HuH-7.5 (cell line): Measurements from ENCODE around the gene RIC3.
A peak's percentile ranks its signal among the peaks of the same experiment; 100 is the strongest.

ENCODE experiments used
- DNase-seq: peaks from one replicate; pipeline ENCODE4 v3.0.0; 2011; ENCODE audit warnings: low spot score

RIC3 gene, protein sequence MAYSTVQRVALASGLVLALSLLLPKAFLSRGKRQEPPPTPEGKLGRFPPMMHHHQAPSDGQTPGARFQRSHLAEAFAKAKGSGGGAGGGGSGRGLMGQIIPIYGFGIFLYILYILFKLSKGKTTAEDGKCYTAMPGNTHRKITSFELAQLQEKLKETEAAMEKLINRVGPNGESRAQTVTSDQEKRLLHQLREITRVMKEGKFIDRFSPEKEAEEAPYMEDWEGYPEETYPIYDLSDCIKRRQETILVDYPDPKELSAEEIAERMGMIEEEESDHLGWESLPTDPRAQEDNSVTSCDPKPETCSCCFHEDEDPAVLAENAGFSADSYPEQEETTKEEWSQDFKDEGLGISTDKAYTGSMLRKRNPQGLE

DNA sequence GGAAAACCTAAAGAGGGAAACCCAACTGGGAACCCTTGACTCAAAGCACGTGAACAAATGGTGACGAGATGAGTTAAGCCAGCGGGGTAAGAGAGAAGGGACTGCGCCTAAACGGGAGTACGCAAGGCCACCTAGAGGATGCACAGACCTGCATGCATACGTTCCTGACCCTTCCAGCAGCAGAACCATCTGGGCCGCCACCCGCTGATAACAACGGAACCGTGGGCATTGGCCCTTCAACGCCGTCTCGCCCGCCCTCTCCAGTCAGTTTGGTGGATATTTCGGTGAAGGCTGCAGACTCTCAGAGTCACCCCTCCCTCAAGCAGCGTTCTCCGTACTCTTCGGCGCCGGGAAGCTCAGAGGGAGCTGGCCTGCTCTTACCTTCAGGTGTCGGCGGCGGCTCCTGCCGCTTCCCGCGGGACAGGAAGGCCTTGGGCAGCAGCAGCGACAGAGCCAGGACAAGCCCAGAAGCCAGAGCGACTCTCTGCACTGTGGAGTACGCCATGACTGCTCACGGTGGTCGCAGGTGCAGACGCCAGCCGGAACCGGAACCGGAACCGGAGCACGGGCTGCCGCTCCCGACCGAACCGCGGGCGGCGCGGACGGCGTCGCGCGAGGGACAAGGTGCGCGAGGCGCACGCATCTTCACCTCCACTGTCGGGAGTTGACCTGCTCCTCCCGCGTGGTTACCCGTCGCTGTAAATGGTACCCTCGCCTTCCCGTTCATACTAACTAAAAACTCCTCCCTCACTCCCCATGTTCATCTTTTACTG, at the start of gene RIC3:
RIC3 (minus strand) TSS at position 541 of the 773 bp plus-strand sequence; CDS start at position 505, 36 bp downstream.
- DNase-seq = no peak

DNA sequence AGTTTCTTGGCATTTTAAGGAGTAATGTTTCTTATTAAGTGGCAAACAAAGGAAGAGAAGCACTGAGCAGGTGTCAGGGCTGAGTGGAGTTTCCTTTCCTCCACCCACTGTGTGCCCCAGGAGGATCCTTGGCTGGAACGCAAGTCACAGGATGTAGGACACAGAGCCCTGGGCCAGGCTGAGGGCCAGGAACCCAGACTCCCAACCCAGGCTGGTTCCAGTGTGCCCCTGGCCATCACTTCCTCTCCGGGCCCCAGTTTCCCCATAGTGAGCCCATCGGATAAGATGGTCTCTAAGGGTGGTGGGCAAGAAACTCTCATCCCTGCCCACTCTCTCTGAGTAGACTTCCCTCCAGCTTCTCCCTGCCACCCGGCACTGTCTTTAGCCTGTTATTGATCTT, 49.6 kb upstream of the RIC3 start:
- DNase-seq = no peak

DNA sequence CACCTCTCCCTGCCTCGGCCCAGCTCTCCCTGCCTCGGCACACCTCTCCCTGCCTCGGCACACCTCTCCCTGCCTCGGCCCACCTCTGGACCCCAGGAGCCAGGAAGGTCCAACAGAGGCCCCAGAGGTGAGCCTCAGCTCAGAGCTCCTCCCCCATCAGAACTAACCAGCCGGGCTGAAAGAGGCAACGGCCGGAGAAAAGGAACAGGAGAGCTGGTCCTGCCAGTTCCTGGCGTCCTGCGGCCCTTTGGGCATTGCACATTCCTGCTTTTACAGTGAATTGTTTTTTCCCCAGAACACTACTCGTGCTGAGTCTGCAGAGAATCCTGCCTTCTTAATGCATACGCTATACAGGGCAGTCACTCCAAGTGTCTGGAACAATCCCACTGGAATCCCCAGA, 49.1 kb upstream of the RIC3 start:
- no peak for DNase-seq

DNA sequence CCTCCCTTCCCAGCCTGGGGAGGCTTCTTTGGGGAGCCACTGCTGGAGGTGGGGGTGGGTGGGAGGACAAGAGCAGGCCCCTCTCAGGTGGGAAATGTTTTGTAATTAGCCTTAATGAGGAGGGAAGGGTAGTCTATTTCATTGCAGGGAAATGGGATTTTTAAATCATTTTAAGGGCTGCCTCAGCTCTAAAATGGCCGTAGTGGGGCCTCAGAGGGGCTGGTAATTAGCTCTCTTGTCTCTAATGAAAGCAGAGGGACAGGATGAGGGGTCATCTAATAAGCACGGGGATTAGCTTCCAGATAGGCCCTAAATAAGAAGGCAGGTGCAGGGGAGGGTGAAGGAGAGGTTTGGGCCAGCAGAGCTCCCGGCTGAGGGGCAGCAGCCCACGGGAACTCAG, 48.3 kb upstream of the RIC3 start:
- no peak for DNase-seq

DNA sequence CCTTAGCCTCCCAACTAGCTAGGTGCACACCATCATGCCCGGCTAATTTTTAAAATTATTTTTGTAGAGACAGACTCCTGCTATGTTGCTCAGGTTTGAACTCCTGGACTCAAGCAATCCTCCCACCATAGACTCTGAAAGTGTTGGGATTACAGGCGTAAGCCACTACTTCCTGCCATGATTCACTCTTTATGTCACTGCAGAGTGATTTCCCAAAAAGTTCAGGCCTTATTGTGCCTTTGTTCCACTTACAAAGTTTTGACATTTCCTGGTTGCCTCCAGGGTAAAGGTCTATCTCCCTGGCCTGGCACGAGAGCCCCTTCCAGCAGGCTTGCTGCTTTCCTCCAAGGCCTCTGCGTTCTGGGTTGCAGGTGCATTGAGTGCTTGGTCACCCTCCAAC, 44.6 kb upstream of the RIC3 start:
- DNase-seq = no peak

DNA sequence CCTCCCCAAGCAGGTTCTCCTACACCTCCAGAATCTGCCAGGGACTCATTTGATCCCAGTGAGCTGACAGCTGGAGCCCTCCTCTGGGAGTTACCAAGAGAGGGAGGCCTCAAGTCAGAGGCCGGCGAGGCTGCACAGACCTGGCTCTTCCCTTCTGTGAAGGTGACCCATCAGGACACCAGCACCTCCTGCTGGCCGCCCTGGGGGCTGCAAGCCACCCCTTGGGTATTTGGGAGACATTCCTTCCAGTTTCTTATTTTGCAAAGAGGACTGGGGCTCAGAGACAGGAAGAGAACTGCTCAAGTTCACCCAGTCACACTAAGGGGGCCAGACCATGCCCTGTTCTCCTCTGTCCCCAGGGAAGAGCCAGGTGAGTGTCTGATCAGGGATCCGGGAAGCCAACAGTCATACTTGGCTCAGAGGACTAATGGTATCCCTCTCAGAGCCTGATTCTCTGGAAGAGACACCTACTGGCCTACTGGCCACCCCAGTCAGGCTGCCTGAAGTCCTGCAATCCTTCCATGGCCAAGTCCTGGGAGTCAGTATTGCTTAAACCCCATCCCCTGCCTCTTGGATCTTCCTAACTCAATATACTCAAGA, 40.5 kb upstream of the RIC3 start:
- no peak for DNase-seq

DNA sequence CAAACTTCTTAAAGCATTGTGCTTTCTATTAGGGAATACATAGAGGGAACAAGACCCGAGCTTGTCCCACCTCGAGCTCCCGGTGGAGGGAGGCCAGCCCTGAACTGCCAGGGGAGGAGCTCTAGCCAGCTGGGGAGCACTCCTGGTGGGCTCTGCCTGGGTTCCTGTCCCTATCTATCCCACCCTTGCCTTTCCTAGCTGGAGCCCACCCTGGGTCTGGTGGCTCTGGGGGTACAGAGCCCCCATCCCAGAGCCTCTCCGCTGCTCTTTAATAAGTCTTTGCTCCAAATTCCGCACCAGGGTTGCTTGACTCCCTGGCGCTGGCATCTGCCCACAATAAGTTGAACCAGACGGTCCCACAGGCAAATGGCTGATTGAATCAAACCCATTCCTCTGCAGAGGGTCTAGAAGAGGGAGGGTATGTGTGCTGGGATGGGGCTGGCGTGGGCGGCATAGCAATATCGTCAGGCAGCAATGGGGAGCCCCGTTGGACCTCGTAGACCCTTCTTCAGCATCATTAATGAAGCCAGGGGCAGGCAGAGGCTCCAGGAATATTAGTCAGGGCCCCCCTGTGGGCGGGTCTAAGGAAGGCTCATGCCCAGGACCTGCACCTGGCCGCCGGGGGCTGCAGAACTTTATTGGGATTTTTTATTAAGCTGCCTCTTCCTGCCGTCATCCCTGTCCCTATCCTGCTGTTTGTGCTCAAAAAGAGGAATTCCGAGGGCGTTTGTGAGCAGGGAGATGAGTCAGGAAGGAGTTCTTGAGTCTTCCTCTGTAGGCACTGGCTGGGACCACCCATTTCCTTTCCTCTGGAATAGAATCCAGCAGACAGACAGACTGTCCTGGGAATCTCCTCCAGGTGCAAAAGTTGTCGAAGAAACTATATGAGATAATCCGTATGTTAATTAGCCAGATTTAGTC, 38.5 kb upstream of the RIC3 start:
- no peak for DNase-seq

DNA sequence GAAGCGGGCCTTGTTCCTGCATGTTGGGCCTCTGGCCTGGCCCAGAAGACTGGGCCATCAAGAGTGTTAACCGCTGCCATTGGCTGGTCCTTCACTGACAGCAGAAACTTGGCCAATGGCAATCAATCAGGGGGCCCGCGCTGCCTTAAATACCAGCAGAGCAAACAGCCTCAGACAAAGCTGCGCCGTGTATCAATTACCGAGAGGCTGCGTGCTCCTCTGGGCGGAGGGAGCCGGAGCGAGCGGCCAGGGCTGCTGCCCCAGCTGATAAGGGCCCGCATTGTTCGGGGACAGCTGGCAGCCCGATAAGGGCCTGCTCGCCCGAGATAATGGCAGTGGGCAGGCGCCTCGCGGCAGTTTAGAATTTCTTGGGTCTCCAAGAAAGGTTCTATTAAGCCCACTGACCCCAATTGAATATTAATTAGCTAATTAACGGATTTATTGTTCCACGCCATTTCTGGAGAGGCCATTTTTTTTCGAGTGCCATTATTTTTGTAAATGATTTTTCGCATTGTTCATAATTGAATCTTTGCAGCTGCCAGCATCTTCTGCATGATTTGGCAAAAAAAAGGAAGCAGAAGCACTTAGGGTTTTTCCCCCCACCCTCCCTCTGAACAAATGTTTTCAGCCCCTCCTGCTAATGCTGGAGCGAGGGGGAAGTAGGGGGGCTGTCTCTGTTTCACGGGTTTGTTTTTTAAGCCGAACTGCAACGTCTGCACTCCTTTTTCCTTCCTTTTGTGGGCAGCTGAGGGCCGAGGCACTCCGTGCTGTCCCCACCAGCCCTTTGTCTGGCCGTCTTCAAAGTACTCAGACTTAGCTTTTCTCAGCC, 37.6 kb upstream of the RIC3 start:
- DNase-seq = no peak

DNA sequence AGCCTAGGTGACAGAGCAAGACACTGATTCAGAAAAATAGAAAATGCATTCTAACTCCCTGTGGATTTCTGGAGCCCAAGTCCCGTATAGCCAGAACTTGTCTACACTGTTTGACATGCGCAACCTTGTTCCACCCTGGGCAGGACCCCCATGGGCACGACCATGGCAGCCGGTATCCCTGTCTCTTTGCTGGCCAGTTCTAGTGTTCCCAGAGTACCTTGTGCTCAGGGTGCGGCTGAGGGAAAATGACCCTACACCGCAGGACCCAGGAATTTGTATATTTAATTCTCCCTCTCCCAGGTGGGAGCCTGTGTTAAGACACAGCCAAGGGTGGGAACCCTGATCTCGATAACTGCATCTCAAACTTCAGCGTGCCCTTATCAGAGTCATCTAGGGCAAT, 36.7 kb upstream of the RIC3 start:
- DNase-seq = no peak

DNA sequence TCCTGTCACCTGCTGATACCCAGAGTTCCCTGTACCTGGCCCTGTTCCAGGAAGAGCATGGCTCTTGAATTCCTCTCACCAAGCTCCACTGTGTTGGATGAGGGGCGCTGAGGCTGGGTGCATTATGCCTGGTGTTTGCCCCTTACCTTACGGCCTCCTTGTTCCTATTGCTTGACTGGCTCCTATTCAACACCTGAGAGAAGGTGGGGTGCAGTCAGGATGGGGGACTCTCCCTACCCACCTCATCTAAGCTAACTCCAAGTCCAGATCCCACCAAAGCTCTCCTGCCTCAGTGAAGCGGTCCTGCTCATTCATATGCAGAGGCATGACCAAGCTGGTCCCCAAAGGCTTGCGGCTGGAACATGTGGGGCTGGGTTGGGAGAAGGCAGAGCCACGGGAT, 35.8 kb upstream of the RIC3 start:
- DNase-seq = no peak

DNA sequence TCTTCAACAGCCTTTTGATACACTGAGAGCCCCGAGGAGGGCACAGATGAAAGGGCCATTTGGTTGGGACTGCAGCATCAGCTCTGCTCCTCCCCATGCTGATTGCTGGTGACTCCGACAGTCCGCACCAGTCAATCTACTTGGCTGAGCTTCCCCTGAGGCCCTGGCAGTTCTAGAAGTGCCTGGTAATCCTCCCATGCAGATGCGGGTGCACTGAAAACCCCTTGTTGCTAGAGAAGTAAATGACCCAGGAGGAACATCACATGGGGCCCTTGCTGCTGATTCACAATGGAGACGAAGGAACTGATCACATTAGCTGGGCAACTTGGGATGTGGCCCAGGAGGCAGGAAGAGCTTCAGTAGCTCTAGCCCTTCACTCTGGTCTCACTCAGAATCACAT, 35.2 kb upstream of the RIC3 start:
- no peak for DNase-seq

DNA sequence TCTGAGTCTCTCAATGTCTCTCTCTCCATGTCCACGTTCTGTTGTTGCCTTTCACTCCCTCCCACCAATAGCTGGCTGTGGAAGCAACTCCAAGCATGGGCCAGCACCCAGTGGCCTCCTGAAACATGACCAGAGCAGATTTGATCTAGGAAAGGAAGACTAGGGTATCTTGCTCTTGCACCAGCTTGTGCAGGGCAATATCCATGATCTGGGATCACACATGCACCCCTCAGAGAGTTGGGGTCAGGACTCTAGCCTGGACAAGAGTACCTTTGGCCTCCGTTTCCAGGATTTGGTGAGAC, 34.5 kb upstream of the RIC3 start:
- no peak for DNase-seq

DNA sequence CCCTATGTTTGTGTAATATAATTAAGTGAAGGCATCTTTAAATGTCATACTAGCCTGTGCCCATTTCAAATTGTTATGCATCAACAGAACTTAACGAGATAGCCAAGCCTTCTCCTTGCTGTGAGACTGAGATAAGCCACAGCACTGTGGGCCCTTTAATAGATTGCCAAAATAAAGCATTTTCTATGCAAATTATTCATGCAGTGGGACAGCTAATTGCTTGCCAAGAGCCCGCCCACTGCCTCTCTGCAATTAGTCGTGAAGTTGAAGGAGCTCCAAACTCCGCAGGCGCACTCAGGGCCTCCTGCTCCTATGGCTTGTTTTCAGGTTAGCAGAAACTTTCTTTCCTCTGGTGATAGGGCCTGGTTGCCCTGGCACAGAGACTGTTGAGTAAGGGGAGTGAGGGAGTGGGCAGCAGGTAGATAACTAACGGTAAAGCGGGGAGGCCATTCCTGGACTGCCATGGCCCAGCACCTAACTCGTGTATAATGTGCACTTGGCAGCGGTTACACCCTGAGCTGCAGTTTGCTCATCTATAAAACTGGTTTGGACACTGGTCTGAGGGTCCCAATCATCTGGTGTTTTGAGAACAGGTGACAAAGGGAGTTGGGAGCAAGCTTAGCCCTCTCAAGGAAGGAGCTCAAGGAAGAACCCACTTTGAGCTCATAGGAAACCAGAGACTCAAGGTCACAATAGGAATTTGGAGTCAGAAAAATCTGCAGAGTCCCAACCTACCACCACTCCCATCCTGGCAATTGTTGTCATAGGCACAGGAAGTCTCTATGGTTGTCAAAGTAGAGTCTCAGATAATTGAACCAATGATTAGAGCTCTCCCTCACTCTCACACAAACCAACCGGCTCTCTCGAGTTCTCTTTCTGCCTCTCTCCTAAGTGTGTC, 33.9 kb upstream of the RIC3 start:
- DNase-seq = no peak

DNA sequence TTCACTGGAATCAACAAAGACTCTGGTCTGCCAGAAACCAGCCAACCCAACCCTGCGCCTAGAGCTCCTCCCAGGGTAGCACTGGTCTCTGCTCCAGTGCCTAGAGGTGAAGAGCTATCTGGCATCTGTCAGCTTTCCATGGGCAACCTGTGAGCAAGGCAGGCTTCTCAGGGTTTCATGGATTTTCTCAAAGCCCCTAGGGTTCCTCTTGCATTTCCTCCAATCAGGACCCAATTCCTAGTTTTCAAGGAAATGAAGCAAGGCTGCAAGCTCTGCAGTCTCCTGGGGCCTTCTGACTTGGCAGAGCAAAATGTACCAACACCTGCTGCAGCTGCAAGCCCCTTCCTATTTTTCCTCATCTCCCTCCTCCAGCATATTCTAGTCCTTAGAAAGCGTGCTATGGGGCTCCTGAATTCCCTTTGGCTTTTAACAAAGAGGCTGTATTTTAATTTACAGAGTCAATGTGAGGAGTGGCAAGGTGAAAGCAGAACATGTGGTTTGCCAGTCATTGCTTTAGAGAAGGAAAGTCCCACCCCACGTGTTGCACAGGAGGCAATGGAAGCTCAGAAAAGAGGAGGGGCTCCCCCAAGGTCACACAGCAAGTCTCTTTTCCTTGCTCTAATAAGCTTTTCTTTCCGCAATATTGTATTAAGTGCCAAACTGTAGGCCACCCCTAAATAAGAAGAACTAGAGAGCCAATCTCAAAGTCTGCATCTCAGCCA, 33.0 kb upstream of the RIC3 start:
- no peak for DNase-seq

DNA sequence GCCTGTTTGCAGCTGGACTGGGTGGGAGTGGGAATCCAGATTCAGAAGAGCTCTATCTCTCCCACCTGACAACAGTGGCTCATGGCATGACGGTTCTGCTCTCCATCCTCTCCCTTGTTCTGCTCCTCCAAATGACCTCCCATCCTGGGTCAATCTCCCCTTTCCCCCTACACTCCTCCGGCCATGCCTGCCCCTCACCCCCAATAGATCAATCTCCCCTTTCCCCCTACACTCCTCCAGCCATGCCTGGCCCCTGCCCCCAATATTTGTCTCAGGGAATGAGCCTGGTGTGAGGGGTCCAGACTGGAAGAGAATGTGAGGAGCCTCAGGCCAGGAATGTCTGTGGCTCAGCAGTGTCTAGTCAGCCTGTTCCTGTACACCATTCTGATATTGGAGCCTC, 30.9 kb upstream of the RIC3 start:
- DNase-seq = no peak

DNA sequence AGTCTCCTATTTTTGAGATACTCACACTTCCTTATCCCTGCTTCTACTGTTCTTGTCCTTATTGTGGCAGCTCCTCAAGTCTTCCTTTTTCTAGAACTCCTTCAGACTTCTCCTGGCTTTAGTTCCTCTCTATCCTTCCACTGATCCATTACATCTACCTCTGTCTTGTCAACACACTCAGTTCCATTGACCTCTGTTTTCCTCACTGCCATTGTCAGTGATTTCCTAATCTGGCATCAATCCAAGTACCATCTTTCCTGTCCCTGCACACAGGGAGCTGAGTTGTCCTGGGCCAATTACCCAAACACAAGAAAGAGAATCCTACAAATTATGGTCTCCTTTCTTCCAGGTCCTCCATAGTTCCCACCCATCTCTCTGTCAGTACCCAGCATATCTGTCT, 27.9 kb upstream of the RIC3 start:
- DNase-seq = no peak

DNA sequence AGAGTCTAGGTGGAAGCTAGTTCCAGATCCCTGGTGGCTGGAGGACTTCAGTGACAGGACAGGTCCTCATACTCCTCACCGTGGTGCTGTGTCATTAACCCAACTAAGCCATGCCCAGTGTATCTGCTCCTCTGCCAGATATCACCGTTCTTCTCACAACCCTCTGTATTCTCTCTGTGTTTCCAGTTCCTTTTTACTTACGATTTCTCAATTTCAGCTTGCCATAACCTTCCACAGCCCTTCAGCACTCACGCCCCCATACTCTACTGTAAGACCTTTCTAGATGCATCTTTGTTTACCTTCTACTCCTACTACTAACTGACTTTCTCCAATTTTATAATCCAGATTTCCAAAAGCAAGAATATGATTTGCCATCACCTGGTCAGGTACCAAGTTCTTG, 26.1 kb upstream of the RIC3 start:
- DNase-seq = no peak

DNA sequence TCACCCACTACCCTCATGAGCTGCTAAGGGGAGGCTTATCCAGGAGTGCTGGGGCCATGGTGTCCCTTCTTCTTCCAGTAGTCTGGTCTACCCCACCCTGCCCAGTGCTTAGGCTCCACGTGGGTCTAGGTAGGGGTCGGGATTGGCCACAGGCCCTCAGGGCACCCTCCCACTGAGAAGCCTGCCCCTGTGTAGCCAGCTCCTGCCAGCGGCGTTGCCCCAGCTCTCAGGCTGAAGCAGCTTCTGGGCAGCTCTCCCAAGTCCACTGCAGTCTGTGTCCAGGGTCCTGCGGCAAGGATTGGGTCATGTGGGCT, 24.0 kb upstream of the RIC3 start:
- no peak for DNase-seq

DNA sequence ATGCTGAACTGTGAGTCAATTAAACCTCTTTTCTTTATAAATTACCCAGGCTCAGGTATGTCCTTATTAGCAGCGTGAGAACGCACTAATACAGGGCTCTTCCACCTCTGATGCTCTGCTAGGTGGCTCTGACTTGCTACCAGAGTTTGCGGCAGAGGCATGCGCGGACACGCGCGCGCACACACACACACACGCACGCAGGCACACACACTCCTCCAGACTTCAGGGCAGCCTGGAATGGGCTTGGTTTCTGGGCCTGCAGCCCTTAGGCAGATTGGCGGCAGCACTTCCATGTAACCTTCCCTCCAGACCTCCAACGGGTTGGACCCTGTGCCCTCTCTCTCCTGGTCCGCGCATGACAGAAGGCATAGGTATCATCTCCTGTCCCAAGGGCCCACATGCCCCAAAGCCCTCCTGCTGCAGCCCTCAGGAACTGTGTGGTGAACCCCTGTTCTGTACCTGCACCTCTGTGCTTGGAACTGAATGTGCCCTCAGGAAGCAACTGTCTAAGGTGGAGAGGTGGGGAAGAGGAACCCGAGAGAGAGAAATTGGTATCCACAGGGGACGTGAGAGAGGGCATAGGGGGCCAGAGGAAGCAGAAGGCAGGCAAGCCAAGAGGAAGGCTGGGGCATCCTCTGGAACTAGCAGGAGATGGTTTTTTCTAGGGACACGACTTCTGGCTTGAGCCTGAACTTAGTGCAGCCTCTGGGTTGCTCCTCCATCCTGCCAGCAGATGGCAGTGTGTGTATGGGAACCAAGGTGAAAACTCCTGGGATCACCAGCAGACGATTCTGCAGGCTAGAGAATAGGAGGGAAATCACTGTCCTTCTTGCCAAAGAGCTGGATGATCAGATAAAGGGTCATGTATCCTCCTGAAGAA, 23.4 kb upstream of the RIC3 start:
- peak; percentile 60 for DNase-seq
